ENCODE results near the gene SORBS2.
A peak's percentile ranks its signal among the peaks of the same experiment; 100 is the strongest.

Gene SORBS2

DNA sequence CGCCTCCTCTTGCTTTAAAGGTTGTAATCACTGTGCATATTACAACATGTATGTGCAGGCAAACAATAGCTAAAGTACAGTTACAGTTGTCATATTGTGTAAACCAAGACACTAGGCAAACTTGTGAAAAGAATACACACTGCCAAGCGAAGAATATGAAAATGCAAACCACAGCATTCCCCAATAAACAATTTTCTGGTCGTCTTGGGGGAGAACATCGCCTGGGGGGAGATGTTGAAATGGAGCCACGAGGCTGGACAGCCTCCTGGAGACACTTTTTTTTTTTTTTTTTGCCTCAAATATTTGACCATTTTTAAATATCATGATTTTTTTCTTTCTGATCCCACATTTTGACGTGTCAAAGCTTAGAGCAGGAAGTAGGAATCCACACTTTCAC lies 225.0 kb downstream of the SORBS2 start:
- H3K27ac Mint-ChIP-seq = no peak overlapping the region
- no peak for DNase-seq
- H3K27me3 Mint-ChIP-seq (ENCODE audit: low read depth, poor library complexity) = peaks cover 64% of the 10 kb centered on the region
- no peaks in the 10 kb centered on the region for H3K9me3 Mint-ChIP-seq
- H3K36me3 Mint-ChIP-seq (ENCODE audit: low read depth) = no peaks in the 10 kb centered on the region
- peak overlapping the region; percentile 72 for H3K4me3 Mint-ChIP-seq
- H3K4me1 Mint-ChIP-seq = peaks cover 34% of the 10 kb centered on the region
- TF ChIP-seq, protein P1, sequence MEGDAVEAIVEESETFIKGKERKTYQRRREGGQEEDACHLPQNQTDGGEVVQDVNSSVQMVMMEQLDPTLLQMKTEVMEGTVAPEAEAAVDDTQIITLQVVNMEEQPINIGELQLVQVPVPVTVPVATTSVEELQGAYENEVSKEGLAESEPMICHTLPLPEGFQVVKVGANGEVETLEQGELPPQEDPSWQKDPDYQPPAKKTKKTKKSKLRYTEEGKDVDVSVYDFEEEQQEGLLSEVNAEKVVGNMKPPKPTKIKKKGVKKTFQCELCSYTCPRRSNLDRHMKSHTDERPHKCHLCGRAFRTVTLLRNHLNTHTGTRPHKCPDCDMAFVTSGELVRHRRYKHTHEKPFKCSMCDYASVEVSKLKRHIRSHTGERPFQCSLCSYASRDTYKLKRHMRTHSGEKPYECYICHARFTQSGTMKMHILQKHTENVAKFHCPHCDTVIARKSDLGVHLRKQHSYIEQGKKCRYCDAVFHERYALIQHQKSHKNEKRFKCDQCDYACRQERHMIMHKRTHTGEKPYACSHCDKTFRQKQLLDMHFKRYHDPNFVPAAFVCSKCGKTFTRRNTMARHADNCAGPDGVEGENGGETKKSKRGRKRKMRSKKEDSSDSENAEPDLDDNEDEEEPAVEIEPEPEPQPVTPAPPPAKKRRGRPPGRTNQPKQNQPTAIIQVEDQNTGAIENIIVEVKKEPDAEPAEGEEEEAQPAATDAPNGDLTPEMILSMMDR (IDR thresholded peaks at IDR 0.05) = no peak

DNA sequence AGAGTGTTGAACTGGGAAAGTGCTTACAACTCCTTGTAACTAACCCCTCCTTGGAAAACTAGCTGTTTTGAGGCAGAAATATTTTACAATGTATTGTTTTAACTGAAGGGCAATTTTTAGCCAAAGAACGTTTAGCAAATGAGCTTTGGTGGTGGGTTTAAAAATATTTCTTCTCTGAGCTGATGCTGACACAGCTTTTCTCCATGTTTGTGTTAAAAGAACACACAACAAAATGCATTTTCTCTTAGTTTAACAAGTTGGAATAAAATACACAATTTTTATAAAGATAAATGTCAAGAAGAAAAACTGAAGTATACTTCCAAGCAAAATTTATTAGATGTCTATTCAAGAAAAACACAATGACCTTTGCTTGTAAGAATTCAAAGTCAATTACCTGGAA lies 226.8 kb downstream of the SORBS2 start:
- Mint-ChIP-seq H3K27me3 (ENCODE audit: low read depth, poor library complexity) (peaks cover 59% of the 10 kb centered on the region), H3K4me3 (no peak overlapping the region), H3K4me1 (peaks cover 25% of the 10 kb centered on the region), H3K9me3 (no peaks in the 10 kb centered on the region), H3K27ac (no peak overlapping the region), H3K36me3 (ENCODE audit: low read depth) (no peaks in the 10 kb centered on the region)
- no peak for DNase-seq
- TF ChIP-seq, protein P1 (IDR thresholded peaks at IDR 0.05) = no peak

- no peak overlapping the region for H3K4me3 Mint-ChIP-seq
- no peaks in the 10 kb centered on the region for H3K36me3 Mint-ChIP-seq (ENCODE audit: low read depth)
- H3K27ac Mint-ChIP-seq = no peak overlapping the region
- no peaks in the 10 kb centered on the region for H3K9me3 Mint-ChIP-seq
- peaks cover 48% of the 10 kb centered on the region for H3K27me3 Mint-ChIP-seq (ENCODE audit: low read depth, poor library complexity)
- no peak for DNase-seq
- TF ChIP-seq, protein P1 (IDR thresholded peaks at IDR 0.05) = no peak
- peaks cover 18% of the 10 kb centered on the region for H3K4me1 Mint-ChIP-seq
Observed at GRCh38 chr4:185583813-185584212, 228.2 kb downstream of the SORBS2 start.

- Mint-ChIP-seq H3K9me3 (no peaks in the 10 kb centered on the region), H3K4me3 (no peak overlapping the region), H3K27ac (no peak overlapping the region), H3K27me3 (ENCODE audit: low read depth, poor library complexity) (peaks cover 38% of the 10 kb centered on the region), H3K4me1 (peaks cover 11% of the 10 kb centered on the region), H3K36me3 (ENCODE audit: low read depth) (no peaks in the 10 kb centered on the region)
- no peak for DNase-seq
- TF ChIP-seq, protein P1 (IDR thresholded peaks at IDR 0.05) = no peak
Observed at GRCh38 chr4:185582651-185583400, 229.2 kb downstream of the SORBS2 start.

GRCh38 chr4:185580699-185581098 lies 231.3 kb downstream of the SORBS2 start:
- Mint-ChIP-seq H3K27ac (no peak overlapping the region), H3K4me3 (no peak overlapping the region), H3K9me3 (no peaks in the 10 kb centered on the region), H3K36me3 (ENCODE audit: low read depth) (no peaks in the 10 kb centered on the region), H3K27me3 (ENCODE audit: low read depth, poor library complexity) (peaks cover 17% of the 10 kb centered on the region), H3K4me1 (no peaks in the 10 kb centered on the region)
- DNase-seq = no peak
- TF ChIP-seq, protein P1 (IDR thresholded peaks at IDR 0.05) = no peak

DNA sequence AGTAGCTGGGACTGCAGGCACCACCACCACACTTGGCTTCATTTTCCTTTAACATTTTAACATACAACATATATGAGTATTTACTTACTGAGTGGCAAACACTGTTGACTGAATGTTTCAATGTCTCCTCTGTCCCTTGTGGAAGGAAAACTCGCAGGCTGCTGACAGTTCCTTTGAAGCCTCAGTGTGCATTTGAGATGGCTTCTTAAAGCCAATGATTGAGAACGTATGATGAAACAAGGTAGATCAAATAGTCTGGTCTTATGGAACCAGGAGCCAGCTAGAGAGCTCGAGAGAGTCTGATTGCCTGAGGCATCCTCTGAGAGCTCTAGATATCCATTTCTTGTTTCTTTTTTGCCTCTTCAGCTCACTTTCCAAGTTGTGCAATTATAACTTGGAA lies 233.7 kb downstream of the SORBS2 start:
- DNase-seq = no peak
- H3K36me3 Mint-ChIP-seq (ENCODE audit: low read depth) = no peaks in the 10 kb centered on the region
- H3K9me3 Mint-ChIP-seq = no peaks in the 10 kb centered on the region
- peaks cover 9% of the 10 kb centered on the region for H3K4me1 Mint-ChIP-seq
- TF ChIP-seq, protein P1 (IDR thresholded peaks at IDR 0.05) = no peak
- H3K27me3 Mint-ChIP-seq (ENCODE audit: low read depth, poor library complexity) = no peaks in the 10 kb centered on the region
- H3K27ac Mint-ChIP-seq = no peak overlapping the region
- no peak overlapping the region for H3K4me3 Mint-ChIP-seq

Data from nephron progenitor cell (in vitro differentiated cells).